HL-60 (cell line): Measurements from ENCODE around the gene CIAO3.

Source experiments
- DNase-seq, 2 experiments: peaks; one replicate each; pipeline ENCODE4 v3.0.0-alpha.2; 2010 to 2020; ENCODE audit warnings: low read depth in 1 of 2, low spot score in 1 of 2
- H3K27ac ChIP-seq: fragments of 250-450 bp; sonication (Bioruptor Pico); replicated peaks from 2 replicates; pipeline ENCODE4 v1.5.1; 2020; ENCODE audit warnings: mild to moderate bottlenecking, moderate library complexity
- H3K27me3 ChIP-seq: fragments of 250-450 bp; sonication (Bioruptor Pico); 2 replicates; pipeline ENCODE4 v1.5.1; 2021; ENCODE audit warnings: mild to moderate bottlenecking, moderate library complexity; ENCODE audit not compliant: insufficient read depth, poor library complexity, severe bottlenecking
- H3K4me3 ChIP-seq: replicated peaks from 2 replicates; pipeline ENCODE4 v1.5.1; 2011; ENCODE audit warnings: mild to moderate bottlenecking, control low read depth, low read length; ENCODE audit not compliant: insufficient read depth
- GABPA ChIP-seq: IDR thresholded peaks from 2 replicates; pipeline ENCODE4 v1.6.1; 2012; ENCODE audit warnings: low read depth
- POLR2AphosphoS5 ChIP-seq: IDR thresholded peaks from 2 replicates; pipeline ENCODE4 v1.6.1; 2012; ENCODE audit warnings: low read depth
- SPI1 ChIP-seq: IDR thresholded peaks from 2 replicates; pipeline ENCODE4 v1.6.1; 2012; ENCODE audit warnings: low read depth, mild to moderate bottlenecking, borderline replicate concordance
- TF ChIP-seq, protein P1 (sequence below): IDR thresholded peaks from 2 replicates; pipeline ENCODE4 v1.6.1; 2012; ENCODE audit warnings: low read depth; ENCODE audit not compliant: insufficient replicate concordance
- TF ChIP-seq, protein P2 (sequence below): IDR thresholded peaks from one replicate; pipeline ENCODE4 v1.5.1; 2011; ENCODE audit warnings: low read length, control low read depth, inconsistent platforms; ENCODE audit not compliant: insufficient read depth

Gene CIAO3

DNA sequence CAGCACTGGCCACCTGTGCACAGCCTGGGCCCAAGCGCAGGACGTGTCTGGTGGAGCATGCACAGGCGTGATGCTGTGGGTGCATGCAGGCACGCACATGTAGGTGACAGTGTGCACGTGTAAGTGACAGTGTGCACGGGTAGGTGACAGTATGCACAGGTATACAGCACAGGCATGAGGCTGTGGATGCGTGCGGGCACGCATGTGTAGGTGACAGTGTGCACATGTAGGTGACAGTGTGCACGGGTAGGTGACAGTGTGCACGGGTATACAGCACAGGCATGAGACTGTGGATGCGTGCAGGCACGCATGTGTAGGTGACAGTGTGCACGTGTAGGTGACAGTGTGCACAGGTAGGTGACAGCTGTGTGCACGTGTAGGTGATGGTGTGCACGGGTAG lies 39.5 kb upstream of the CIAO3 start:
- Histone ChIP-seq H3K27me3 (peaks cover 15% of the 10 kb centered on the region), H3K27ac (no peak overlapping the region), H3K4me3 (no peak overlapping the region)
- TF ChIP-seq, protein P1, sequence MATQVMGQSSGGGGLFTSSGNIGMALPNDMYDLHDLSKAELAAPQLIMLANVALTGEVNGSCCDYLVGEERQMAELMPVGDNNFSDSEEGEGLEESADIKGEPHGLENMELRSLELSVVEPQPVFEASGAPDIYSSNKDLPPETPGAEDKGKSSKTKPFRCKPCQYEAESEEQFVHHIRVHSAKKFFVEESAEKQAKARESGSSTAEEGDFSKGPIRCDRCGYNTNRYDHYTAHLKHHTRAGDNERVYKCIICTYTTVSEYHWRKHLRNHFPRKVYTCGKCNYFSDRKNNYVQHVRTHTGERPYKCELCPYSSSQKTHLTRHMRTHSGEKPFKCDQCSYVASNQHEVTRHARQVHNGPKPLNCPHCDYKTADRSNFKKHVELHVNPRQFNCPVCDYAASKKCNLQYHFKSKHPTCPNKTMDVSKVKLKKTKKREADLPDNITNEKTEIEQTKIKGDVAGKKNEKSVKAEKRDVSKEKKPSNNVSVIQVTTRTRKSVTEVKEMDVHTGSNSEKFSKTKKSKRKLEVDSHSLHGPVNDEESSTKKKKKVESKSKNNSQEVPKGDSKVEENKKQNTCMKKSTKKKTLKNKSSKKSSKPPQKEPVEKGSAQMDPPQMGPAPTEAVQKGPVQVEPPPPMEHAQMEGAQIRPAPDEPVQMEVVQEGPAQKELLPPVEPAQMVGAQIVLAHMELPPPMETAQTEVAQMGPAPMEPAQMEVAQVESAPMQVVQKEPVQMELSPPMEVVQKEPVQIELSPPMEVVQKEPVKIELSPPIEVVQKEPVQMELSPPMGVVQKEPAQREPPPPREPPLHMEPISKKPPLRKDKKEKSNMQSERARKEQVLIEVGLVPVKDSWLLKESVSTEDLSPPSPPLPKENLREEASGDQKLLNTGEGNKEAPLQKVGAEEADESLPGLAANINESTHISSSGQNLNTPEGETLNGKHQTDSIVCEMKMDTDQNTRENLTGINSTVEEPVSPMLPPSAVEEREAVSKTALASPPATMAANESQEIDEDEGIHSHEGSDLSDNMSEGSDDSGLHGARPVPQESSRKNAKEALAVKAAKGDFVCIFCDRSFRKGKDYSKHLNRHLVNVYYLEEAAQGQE: no peak
- no peak for TF ChIP-seq POLR2AphosphoS5
- TF ChIP-seq, protein P2, sequence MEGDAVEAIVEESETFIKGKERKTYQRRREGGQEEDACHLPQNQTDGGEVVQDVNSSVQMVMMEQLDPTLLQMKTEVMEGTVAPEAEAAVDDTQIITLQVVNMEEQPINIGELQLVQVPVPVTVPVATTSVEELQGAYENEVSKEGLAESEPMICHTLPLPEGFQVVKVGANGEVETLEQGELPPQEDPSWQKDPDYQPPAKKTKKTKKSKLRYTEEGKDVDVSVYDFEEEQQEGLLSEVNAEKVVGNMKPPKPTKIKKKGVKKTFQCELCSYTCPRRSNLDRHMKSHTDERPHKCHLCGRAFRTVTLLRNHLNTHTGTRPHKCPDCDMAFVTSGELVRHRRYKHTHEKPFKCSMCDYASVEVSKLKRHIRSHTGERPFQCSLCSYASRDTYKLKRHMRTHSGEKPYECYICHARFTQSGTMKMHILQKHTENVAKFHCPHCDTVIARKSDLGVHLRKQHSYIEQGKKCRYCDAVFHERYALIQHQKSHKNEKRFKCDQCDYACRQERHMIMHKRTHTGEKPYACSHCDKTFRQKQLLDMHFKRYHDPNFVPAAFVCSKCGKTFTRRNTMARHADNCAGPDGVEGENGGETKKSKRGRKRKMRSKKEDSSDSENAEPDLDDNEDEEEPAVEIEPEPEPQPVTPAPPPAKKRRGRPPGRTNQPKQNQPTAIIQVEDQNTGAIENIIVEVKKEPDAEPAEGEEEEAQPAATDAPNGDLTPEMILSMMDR: no peak
- no peak for TF ChIP-seq SPI1
- TF ChIP-seq GABPA: no peak
- no peak for DNase-seq

DNA sequence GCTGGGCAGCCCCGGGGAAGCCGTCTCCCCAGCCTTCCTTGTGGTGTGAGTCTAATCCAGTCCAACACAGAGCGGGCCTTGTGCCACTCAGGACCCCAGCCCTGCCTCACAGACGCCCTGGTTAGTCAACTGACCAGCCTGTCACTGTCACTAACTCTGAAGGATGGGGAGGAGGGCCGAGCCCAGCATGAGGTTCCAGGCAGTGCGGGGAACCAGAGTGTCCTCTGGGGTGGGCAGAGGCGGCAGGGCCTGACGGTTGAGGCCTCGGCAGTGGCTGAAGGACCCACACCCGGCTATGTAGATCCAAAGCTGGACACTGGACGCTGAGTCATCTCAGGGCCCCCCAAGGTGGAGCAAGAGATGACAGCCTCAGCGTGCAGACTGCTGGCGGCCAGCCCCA lies 38.8 kb upstream of the CIAO3 start:
- TF ChIP-seq SPI1 (no peak), GABPA (no peak), POLR2AphosphoS5 (no peak)
- TF ChIP-seq, protein P2: no peak
- TF ChIP-seq, protein P1: no peak
- H3K4me3 ChIP-seq: no peak overlapping the region
- H3K27me3 ChIP-seq: peaks cover 15% of the 10 kb centered on the region
- H3K27ac ChIP-seq: no peak overlapping the region
- no peak for DNase-seq

DNA sequence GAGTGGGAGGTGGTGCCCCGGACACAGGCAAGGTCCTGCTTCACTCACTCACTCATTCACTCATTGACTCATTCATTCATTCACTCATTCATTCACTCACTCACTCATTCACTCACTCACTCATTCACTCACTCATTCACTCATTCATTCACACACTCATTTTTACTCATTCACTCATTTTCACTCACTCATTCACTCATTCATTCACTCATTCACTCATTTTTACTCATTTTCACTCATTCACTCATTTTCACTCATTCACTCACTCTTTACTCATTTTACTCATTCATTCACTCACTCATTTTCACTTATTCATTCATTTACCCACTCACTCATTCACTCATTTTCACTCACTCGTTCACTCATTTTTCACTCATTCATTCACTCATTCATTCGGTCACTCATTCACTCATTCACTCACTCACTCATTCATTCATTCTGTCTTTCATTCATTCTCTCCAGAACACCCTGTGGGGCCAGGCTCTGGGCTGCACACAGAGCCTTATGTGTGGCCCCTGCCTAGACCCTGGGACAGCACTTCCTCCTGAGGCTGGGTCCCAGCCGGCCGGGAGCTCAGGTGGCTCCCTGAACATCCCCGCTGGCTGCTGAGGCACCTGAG lies 38.2 kb upstream of the CIAO3 start:
- DNase-seq: no peak
- peaks cover 15% of the 10 kb centered on the region for H3K27me3 ChIP-seq
- no peak overlapping the region for H3K27ac ChIP-seq
- H3K4me3 ChIP-seq: no peak overlapping the region
- no peak for TF ChIP-seq GABPA
- TF ChIP-seq POLR2AphosphoS5: no peak
- TF ChIP-seq, protein P1: no peak
- no peak for TF ChIP-seq SPI1
- TF ChIP-seq, protein P2: no peak
